ENCODE data around the gene P3H2.
"Not testable (repeated sequence)": the region's sequence is repeated elsewhere in the genome, so short reads cannot be mapped to it uniquely, and the experiment has no call there.

- TF ChIP-seq CTCF (IDR thresholded peaks at IDR 0.05; ENCODE audit: low read depth, low read length); POLR2A (IDR thresholded peaks at IDR 0.05; ENCODE audit: extremely low read depth, insufficient read length); MAX (IDR thresholded peaks at IDR 0.05; ENCODE audit: low read depth, low read length); MYC (IDR thresholded peaks at IDR 0.05; ENCODE audit: low read depth, low read length): not testable (repeated sequence)
Observed at GRCh38 chr3:189961086-189961485, 159.6 kb downstream of the P3H2 start.

Data from NB4 (cell line).